ENCODE results near the gene SEMA4D. TPM values are rescaled to one million over a fixed set of nuclear protein-coding genes. Genes with fewer than 3 reads are reported as not detected.

The SEMA4D gene
- total RNA-seq, 4 donors from 2014 or later = 7.9 to 14.1 (median 10.6) TPM

DNA sequence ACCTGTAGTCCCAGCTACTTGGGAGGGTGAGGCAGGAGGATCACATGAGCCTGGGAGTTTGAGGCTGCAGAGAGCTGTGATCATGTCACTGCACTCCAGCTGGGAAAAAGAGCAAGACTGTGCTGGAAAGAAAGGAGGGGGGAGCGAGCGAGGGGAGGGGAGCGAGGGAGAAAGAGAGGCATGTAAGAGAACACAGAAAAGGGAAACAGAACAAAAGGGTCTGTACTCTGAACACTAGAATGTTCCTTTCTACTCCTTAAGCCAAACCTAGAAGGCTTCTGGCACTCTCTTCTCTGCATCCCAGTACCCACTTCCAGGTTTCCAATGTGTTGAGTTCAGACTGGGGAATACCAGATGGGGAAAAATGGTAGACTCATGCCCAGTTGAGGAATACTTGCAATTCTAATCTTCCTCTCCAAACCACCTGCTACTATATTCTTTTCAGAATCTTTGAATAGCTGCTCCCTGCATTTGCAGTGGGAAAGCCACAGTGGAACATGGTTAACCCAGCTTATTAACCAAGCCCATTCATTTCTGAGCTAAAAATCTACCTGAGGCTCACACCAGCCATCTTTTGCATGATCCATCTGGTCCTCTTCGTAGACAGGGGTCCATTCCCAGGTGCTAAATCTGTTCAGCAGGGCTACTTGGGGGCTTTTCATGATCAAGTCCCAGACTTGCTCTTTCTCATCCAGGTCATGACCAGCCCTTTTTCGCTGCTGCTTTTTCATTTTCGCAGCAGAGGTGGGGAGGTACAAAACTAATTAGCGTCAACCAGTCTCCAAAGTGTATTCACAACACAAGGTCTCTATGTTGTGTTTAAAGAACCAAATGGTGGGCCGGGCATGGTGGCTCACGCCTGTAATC, 34.9 kb downstream of the SEMA4D start:
- no peaks in the 10 kb centered on the region for H3K9me3 ChIP-seq
- TF ChIP-seq POLR2AphosphoS5 (IDR thresholded peaks at IDR 0.05) (no peak), EP300 (IDR thresholded peaks at IDR 0.05) (no peak)
- H3K27me3 ChIP-seq = no peaks in the 10 kb centered on the region
- H3K27ac ChIP-seq (replicated peaks in 1 of 4) = no peak overlapping the region
- no peak for DNase-seq (ENCODE audit: extremely low spot score)
- H3K4me3 ChIP-seq = no peak overlapping the region
- WGBS = 96% methylated on average over 9 of the region's 9 CpGs
- peaks cover 0 to 7% (median 0%) of the 10 kb centered on the region in 4 donors for H3K4me1 ChIP-seq
- intact Hi-C loops (cut with DNase I) = no loop called here
- H3K36me3 ChIP-seq = no peaks in the 10 kb centered on the region

DNA sequence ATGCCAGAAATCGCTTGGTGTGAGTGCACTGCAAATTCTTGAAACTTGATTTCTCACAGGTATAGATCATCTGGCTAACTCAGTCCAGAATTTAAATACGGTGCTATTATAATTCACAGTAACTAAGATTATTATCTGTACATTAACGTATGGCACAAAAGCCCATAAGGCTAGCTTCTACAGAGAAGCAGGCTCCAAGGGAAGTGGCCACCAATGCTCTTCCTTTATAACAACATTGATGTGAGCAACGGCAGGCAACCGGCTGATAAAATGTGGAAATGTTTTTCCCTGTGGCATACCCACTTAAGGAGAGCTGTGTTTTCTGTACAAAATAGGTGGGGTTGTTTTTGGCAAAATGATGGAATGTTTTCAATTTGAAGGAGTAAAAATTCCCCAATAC, 35.7 kb downstream of the SEMA4D start:
- Histone ChIP-seq H3K4me1 (peaks cover 0 to 7% (median 0%) of the 10 kb centered on the region in 4 donors), H3K4me3 (no peak overlapping the region), H3K27ac (replicated peaks in 1 of 4) (no peak overlapping the region), H3K27me3 (no peaks in the 10 kb centered on the region), H3K36me3 (no peaks in the 10 kb centered on the region), H3K9me3 (no peaks in the 10 kb centered on the region)
- no peak for DNase-seq (ENCODE audit: extremely low spot score)
- intact Hi-C loops (cut with DNase I) = no loop called here
- TF ChIP-seq POLR2A (IDR thresholded peaks at IDR 0.05; ENCODE audit: low read depth) = no peak
- TF ChIP-seq EP300 (IDR thresholded peaks at IDR 0.05) = no peak
- TF ChIP-seq POLR2AphosphoS5 (IDR thresholded peaks at IDR 0.05) = no peak
- no peak for TF ChIP-seq CTCF (IDR thresholded peaks at IDR 0.05)
- 58% methylated on average over 5 of the region's 5 CpGs for WGBS

GRCh38 chr9:89461265-89461664, 36.6 kb downstream of the SEMA4D start:
- TF ChIP-seq EP300 (IDR thresholded peaks at IDR 0.05) = no peak
- TF ChIP-seq CTCF (IDR thresholded peaks at IDR 0.05) = no peak
- no peaks in the 10 kb centered on the region for H3K27me3 ChIP-seq
- no peaks in the 10 kb centered on the region for H3K36me3 ChIP-seq
- H3K4me1 ChIP-seq = peaks cover 0 to 7% (median 0%) of the 10 kb centered on the region in 4 donors
- H3K9me3 ChIP-seq = no peaks in the 10 kb centered on the region
- H3K27ac ChIP-seq (replicated peaks in 1 of 4) = no peak overlapping the region
- 64% methylated on average over 8 of the region's 8 CpGs for WGBS
- intact Hi-C loops (cut with DNase I) = no loop called here
- no peak overlapping the region for H3K4me3 ChIP-seq
- DNase-seq (ENCODE audit: extremely low spot score) = no peak

DNA sequence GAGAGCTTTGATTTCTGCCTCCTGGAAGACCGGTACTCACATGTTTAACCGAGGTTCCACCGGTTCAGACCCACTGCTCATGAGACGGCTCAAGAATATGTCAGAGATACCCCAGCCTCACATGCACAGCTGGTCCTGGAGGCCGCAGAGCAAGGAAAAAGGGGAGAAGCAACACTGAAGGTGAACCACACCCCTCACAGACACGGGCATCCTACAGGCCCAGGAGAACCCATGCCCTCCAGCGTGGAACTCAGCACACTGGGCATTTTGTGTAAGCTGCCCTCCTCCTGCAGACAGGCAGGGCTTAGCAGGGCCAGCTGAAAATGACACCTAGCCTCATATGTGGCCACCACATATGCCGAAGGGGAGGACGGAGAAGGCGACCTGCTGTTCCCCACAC, 37.4 kb downstream of the SEMA4D start:
- no peaks in the 10 kb centered on the region for H3K9me3 ChIP-seq
- H3K36me3 ChIP-seq = peaks cover 0 to 1% (median under 1%) of the 10 kb centered on the region in 4 donors
- intact Hi-C loops (cut with DNase I) = no loop called here
- peaks cover 0 to 7% (median 0%) of the 10 kb centered on the region in 4 donors for H3K4me1 ChIP-seq
- H3K27me3 ChIP-seq = no peaks in the 10 kb centered on the region
- H3K4me3 ChIP-seq = no peak overlapping the region
- no peak for DNase-seq (ENCODE audit: extremely low spot score)
- WGBS = 96% methylated on average over 10 of the region's 10 CpGs
- TF ChIP-seq POLR2AphosphoS5 (IDR thresholded peaks at IDR 0.05) (no peak), CTCF (IDR thresholded peaks at IDR 0.05) (no peak), POLR2A (IDR thresholded peaks at IDR 0.05; ENCODE audit: low read depth) (no peak), EP300 (IDR thresholded peaks at IDR 0.05) (no peak)
- no peak overlapping the region for H3K27ac ChIP-seq (replicated peaks in 1 of 4)

- TF ChIP-seq CTCF (IDR thresholded peaks at IDR 0.05) (no peak), POLR2AphosphoS5 (IDR thresholded peaks at IDR 0.05) (no peak), EP300 (IDR thresholded peaks at IDR 0.05) (no peak), POLR2A (IDR thresholded peaks at IDR 0.05; ENCODE audit: low read depth) (no peak)
- WGBS = 86% methylated on average over 8 of the region's 8 CpGs
- intact Hi-C loops (cut with DNase I) = no loop called here
- Histone ChIP-seq H3K27me3 (no peaks in the 10 kb centered on the region), H3K4me1 (peaks cover 0 to 7% (median 0%) of the 10 kb centered on the region in 4 donors), H3K4me3 (no peak overlapping the region), H3K9me3 (no peaks in the 10 kb centered on the region), H3K27ac (replicated peaks in 1 of 4) (no peak overlapping the region), H3K36me3 (peaks cover 0 to 17% (median 11%) of the 10 kb centered on the region in 4 donors)
- DNase-seq (ENCODE audit: extremely low spot score) = no peak
These were observed 39.0 kb downstream of the SEMA4D start for GRCh38 chr9:89458768-89459496.
